ENCODE measurements around the gene JAG1. TPM values are rescaled to one million over a fixed set of nuclear protein-coding genes. Genes with fewer than 3 reads are reported as not detected.

The JAG1 gene
- total and polyA plus RNA-seq, 9 of the 15 experiments (the other 6 are each of a cell fraction or from before 2014, with no cell fraction given), result 0.04 to 0.40 (median 0.07) TPM

DNA sequence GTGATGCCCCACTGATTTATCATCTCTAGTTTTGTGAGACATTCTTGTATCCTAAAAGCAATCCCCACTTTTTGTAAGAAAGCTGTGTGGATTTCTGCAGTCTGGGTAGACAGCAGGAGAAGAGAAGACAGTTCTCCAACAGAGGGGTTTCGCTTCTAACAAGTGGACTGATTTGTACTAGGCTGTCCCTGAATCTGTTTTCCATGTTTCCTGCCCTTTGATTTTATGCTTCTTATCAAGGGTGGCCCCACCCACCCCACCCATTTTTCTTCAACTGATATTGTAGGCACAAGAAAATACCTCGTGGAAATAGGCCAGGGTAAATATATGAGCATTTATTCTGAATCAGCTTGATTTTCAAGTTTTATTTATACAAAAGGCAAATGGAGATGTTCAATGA is 25.7 kb upstream of the JAG1 start (continued):
- TF ChIP-seq, protein P1, sequence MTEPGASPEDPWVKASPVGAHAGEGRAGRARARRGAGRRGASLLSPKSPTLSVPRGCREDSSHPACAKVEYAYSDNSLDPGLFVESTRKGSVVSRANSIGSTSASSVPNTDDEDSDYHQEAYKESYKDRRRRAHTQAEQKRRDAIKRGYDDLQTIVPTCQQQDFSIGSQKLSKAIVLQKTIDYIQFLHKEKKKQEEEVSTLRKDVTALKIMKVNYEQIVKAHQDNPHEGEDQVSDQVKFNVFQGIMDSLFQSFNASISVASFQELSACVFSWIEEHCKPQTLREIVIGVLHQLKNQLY (CRISPR knock-in tag; conservative IDR thresholded peaks at IDR 0.05), result no peak

DNA sequence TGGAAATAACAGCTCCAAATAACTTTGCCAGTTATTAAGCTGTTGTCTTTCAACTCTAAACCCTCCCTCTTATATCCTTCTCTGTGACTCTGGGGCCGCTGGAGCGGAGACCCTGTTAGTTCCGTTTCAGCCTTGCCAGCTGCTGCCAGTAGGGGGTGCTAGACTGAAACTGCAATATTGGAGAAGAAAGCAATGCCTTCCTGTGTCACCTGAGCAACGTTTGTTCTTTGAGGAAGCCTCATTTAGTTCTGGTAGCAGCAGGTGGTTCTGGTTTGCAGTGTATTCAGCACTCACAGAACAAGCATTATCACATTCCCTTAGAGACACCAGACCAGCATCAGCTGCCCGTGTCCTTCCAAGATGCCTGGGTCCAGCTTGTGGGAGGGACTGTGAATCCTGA is 22.9 kb upstream of the JAG1 start:
- H3K36me3 ChIP-seq (ENCODE audit: control insufficient read depth, insufficient read depth, low read length), result no peaks in the 10 kb centered on the region
- H3K27ac ChIP-seq (ENCODE audit: extremely low read depth, low read depth, low read length), result no peak overlapping the region
- peak; percentile 18 to 39 (median 36) for DNase-seq (ENCODE audit: extremely low read depth in 1 of 4, low spot score in 3 of 4)
- no peaks in the 10 kb centered on the region for H3K79me2 ChIP-seq (ENCODE audit: control insufficient read depth, insufficient read depth, low read length)
- FAIRE-seq, result no peak
- ATAC-seq, result no peak
- intact Hi-C loops (cut with micrococcal nuclease) (loop anchor here (2.0 kb wide), 1 partner anchor 22 kb away; no protein-coding TSS in a partner anchor), in situ Hi-C loops (cut with MboI) (no loop called here)
- no peaks in the 10 kb centered on the region for H3K4me1 ChIP-seq (replicated peaks in 1 of 2; ENCODE audit: control insufficient read depth in 2 of 2, insufficient read depth in 2 of 2, low read length in 2 of 2)
- H3K9ac ChIP-seq (ENCODE audit: insufficient read depth in 1 of 2, low read depth in 2 of 2, low read length in 2 of 2), result no peak overlapping the region
- no peak overlapping the region for H3K4me3 ChIP-seq
- no peaks in the 10 kb centered on the region for H3K9me3 ChIP-seq (replicated peaks; ENCODE audit: control insufficient read depth, insufficient read depth, low read depth, low read length)
- TF ChIP-seq MIER1 (IDR thresholded peaks at IDR 0.05; ENCODE audit: low read depth) (no peak), RBM14 (IDR thresholded peaks at IDR 0.05; ENCODE audit: borderline replicate concordance, insufficient read depth, low read depth, low read length) (no peak), NFE2L1 (tag; IDR thresholded peaks at IDR 0.05; ENCODE audit: borderline replicate concordance, low read depth) (no peak), ZNF354B (CRISPR knock-in tag; IDR thresholded peaks at IDR 0.05) (no peak), NCOR1 (IDR thresholded peaks at IDR 0.05) (no peak), EHMT2 (IDR thresholded peaks at IDR 0.05) (peak; percentile 60; the same call in 1 of the 2 replicates), RAD21 (CRISPR knock-in tag; conservative IDR thresholded peaks at IDR 0.05 in 1 of 2, IDR thresholded peaks at IDR 0.05 in 1 of 2) (peak; percentile 13 to 34; a peak in 1 of 4 replicates)
- TF ChIP-seq, protein P2, sequence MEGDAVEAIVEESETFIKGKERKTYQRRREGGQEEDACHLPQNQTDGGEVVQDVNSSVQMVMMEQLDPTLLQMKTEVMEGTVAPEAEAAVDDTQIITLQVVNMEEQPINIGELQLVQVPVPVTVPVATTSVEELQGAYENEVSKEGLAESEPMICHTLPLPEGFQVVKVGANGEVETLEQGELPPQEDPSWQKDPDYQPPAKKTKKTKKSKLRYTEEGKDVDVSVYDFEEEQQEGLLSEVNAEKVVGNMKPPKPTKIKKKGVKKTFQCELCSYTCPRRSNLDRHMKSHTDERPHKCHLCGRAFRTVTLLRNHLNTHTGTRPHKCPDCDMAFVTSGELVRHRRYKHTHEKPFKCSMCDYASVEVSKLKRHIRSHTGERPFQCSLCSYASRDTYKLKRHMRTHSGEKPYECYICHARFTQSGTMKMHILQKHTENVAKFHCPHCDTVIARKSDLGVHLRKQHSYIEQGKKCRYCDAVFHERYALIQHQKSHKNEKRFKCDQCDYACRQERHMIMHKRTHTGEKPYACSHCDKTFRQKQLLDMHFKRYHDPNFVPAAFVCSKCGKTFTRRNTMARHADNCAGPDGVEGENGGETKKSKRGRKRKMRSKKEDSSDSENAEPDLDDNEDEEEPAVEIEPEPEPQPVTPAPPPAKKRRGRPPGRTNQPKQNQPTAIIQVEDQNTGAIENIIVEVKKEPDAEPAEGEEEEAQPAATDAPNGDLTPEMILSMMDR (IDR thresholded peaks at IDR 0.05 in 2 of 3, conservative IDR thresholded peaks at IDR 0.05 in 1 of 3; ENCODE audit: insufficient read depth in 2 of 3, low read depth in 1 of 3, low read length in 3 of 3), result peak; percentile 25 to 66 (median 56)
- POLR2A ChIA-PET, result interaction anchor here (1.1 to 1.2 kb wide), 2 partner anchors 10 to 20 kb away, joined by 5 to 6 read pairs; no protein-coding TSS in a partner anchor
- no peaks in the 10 kb centered on the region for H3K9me1 ChIP-seq (ENCODE audit: control insufficient read depth, insufficient read depth, low read length)
- BruUV-seq (replicated peaks), result no TSS peak
- no peak overlapping the region for H3K4me2 ChIP-seq (ENCODE audit: insufficient read depth, low read length)
- WGBS (ENCODE audit: insufficient coverage, low coverage, missing lambda C conversion rate), result 16% methylated on average over 4 of the region's 5 CpGs
- H3K27me3 ChIP-seq (ENCODE audit: control insufficient read depth in 2 of 2, insufficient read depth in 2 of 2, low read length in 2 of 2), result no peaks in the 10 kb centered on the region
- no peak overlapping the region for H2AFZ ChIP-seq (ENCODE audit: low read depth, low read length)
- CTCF ChIA-PET (ENCODE audit: low intra/inter-chr PET ratio), result no interaction called here
- H4K20me1 ChIP-seq (replicated peaks; ENCODE audit: control insufficient read depth, insufficient read depth, low read length), result no peaks in the 10 kb centered on the region

All from K562 (cell line).